H9 (cell line): ENCODE measurements around the gene HAPLN1. TPM values are rescaled to one million over a fixed set of nuclear protein-coding genes. Genes with fewer than 3 reads are reported as not detected.

ENCODE experiments used
- DNase-seq: peaks from one replicate; pipeline ENCODE4 v3.0.0-alpha.2; 2017
- H2AFZ ChIP-seq: one replicate; pipeline ENCODE4 v1.6.1; 2013; ENCODE audit warnings: mild to moderate bottlenecking, low read length, control low read depth, moderate library complexity
- H2AK5ac ChIP-seq: 2 replicates; pipeline ENCODE4 v1.6.1; 2013; ENCODE audit warnings: low read length, control low read depth, mixed read lengths; ENCODE audit not compliant: insufficient read length
- H2BK120ac ChIP-seq: one replicate; pipeline ENCODE4 v1.6.1; 2013; ENCODE audit warnings: low read depth, mild to moderate bottlenecking, low read length, control low read depth, inconsistent platforms; ENCODE audit not compliant: poor library complexity, severe bottlenecking
- H2BK12ac ChIP-seq: 2 replicates; pipeline ENCODE4 v1.6.1; 2013; ENCODE audit warnings: low read length, control low read depth, mixed read lengths, low read depth; ENCODE audit not compliant: insufficient read length
- H2BK15ac ChIP-seq: 2 replicates; pipeline ENCODE4 v1.6.1; 2013; ENCODE audit warnings: low read depth, low read length, control low read depth
- H2BK20ac ChIP-seq: one replicate; pipeline ENCODE4 v1.6.1; 2013; ENCODE audit warnings: low read depth, mild to moderate bottlenecking, low read length, control low read depth, inconsistent platforms; ENCODE audit not compliant: poor library complexity, severe bottlenecking
- H2BK5ac ChIP-seq: 2 replicates; pipeline ENCODE4 v1.6.1; 2013; ENCODE audit warnings: low read length, control low read depth, mixed read lengths; ENCODE audit not compliant: insufficient read length
- H3K14ac ChIP-seq: 2 replicates; pipeline ENCODE4 v1.6.1; 2013; ENCODE audit warnings: low read length, control low read depth; ENCODE audit not compliant: insufficient read depth
- H3K18ac ChIP-seq: 2 replicates; pipeline ENCODE4 v1.6.1; 2013; ENCODE audit warnings: low read depth, mild to moderate bottlenecking, mixed read lengths, low read length, control low read depth; ENCODE audit not compliant: insufficient read length
- H3K23ac ChIP-seq: 2 replicates; pipeline ENCODE4 v1.6.1; 2013; ENCODE audit warnings: low read length, control low read depth, mixed read lengths, low read depth; ENCODE audit not compliant: insufficient read length
- H3K23me2 ChIP-seq: 2 replicates; pipeline ENCODE4 v1.6.1; 2013; ENCODE audit warnings: low read depth, mild to moderate bottlenecking, mixed read lengths, low read length, control low read depth; ENCODE audit not compliant: insufficient read length, poor library complexity, severe bottlenecking
- H3K27ac ChIP-seq: 2 replicates; pipeline ENCODE4 v1.5.1; 2013; ENCODE audit warnings: low read length, control low read depth, mixed read lengths, low read depth; ENCODE audit not compliant: insufficient read length
- H3K27me3 ChIP-seq: 2 replicates; pipeline ENCODE4 v1.6.1; 2013; ENCODE audit warnings: low read length, control low read depth, inconsistent platforms; ENCODE audit not compliant: insufficient read depth
- H3K4ac ChIP-seq: 2 replicates; pipeline ENCODE4 v1.6.1; 2013; ENCODE audit warnings: low read depth, mild to moderate bottlenecking, control low read depth, inconsistent platforms, low read length, moderate library complexity
- H3K4me1 ChIP-seq: 2 replicates; pipeline ENCODE4 v1.6.1; 2013; ENCODE audit warnings: low read length, control low read depth, inconsistent platforms; ENCODE audit not compliant: insufficient read depth
- H3K4me2 ChIP-seq: 2 replicates; pipeline ENCODE4 v1.6.1; 2013; ENCODE audit warnings: low read length, control low read depth, mixed read lengths; ENCODE audit not compliant: insufficient read length, insufficient read depth
- H3K56ac ChIP-seq: 2 replicates; pipeline ENCODE4 v1.6.1; 2013; ENCODE audit warnings: low read depth, mild to moderate bottlenecking, mixed read lengths, low read length, control low read depth; ENCODE audit not compliant: insufficient read length
- H3K79me1 ChIP-seq: 2 replicates; pipeline ENCODE4 v1.6.1; 2013; ENCODE audit warnings: low read depth, mild to moderate bottlenecking, moderate library complexity, low read length, control low read depth, inconsistent platforms; ENCODE audit not compliant: insufficient read depth, poor library complexity, severe bottlenecking
- H3K79me2 ChIP-seq: 2 replicates; pipeline ENCODE4 v1.6.1; 2013; ENCODE audit warnings: low read length, control low read depth, inconsistent platforms; ENCODE audit not compliant: insufficient read depth
- H3K9ac ChIP-seq: 2 replicates; pipeline ENCODE4 v1.6.1; 2013; ENCODE audit warnings: low read length, control low read depth, mixed read lengths; ENCODE audit not compliant: insufficient read length; ENCODE audit errors: extremely low read depth
- H3K9me3 ChIP-seq: one replicate; pipeline ENCODE4 v1.6.1; 2013; ENCODE audit warnings: low read depth, low read length, inconsistent platforms; ENCODE audit not compliant: control insufficient read depth
- H3T11ph ChIP-seq: one replicate; pipeline ENCODE4 v1.6.1; 2013; ENCODE audit warnings: mild to moderate bottlenecking, low read length, control low read depth, inconsistent platforms
- H4K20me1 ChIP-seq: one replicate; pipeline ENCODE4 v1.6.1; 2013; ENCODE audit not compliant: control insufficient read depth, insufficient read length, insufficient read depth
- H4K5ac ChIP-seq: 2 replicates; pipeline ENCODE4 v1.6.1; 2013; ENCODE audit warnings: low read depth, mild to moderate bottlenecking, mixed read lengths, low read length, control low read depth; ENCODE audit not compliant: insufficient read length
- H4K8ac ChIP-seq: replicated peaks from 2 replicates; pipeline ENCODE4 v1.6.1; 2013; ENCODE audit warnings: low read length, control low read depth, mixed read lengths, low read depth; ENCODE audit not compliant: insufficient read length
- H4K91ac ChIP-seq: 2 replicates; pipeline ENCODE4 v1.6.1; 2013; ENCODE audit warnings: low read depth, mild to moderate bottlenecking, moderate library complexity, mixed read lengths, low read length, control low read depth; ENCODE audit not compliant: insufficient read length
- H3K27ac Mint-ChIP-seq, 3 experiments: 2 replicates in 2 of 3; 3 replicates in 1 of 3; pipeline ENCODE4 v1.8.0; 2020 to 2021; ENCODE audit warnings: mixed read lengths in 3 of 3, mild to moderate bottlenecking in 1 of 3, moderate library complexity in 1 of 3
- H3K27me3 Mint-ChIP-seq: 2 replicates; pipeline ENCODE4 v1.8.0; 2021; ENCODE audit warnings: low read depth, mild to moderate bottlenecking, moderate library complexity, mixed read lengths
- H3K36me3 Mint-ChIP-seq, 3 experiments: 2 replicates in 2 of 3; 3 replicates in 1 of 3; pipeline ENCODE4 v1.8.0; 2020 to 2021; ENCODE audit warnings: low read depth in 3 of 3, mixed read lengths in 3 of 3; ENCODE audit not compliant: insufficient read depth in 1 of 3
- H3K4me1 Mint-ChIP-seq, 2 experiments: 2 replicates each; pipeline ENCODE4 v1.8.0; 2020; ENCODE audit warnings: mixed read lengths in 2 of 2
- H3K4me3 Mint-ChIP-seq, 2 experiments: 2 replicates in 1 of 2; 3 replicates in 1 of 2; pipeline ENCODE4 v1.8.0; 2020 to 2021; ENCODE audit warnings: mild to moderate bottlenecking in 2 of 2, mixed read lengths in 2 of 2, moderate library complexity in 1 of 2
- H3K9me3 Mint-ChIP-seq, 2 experiments: 2 replicates in 1 of 2; 3 replicates in 1 of 2; pipeline ENCODE4 v1.8.0; 2020; ENCODE audit warnings: mild to moderate bottlenecking in 2 of 2, mixed read lengths in 2 of 2, moderate library complexity in 1 of 2
- WGBS: extraction: QIAGEN DNeasy Blood & Tissue Kit; methylation state at CpG from one replicate; pipeline ENCODE4 v1.1.7; 2013; ENCODE audit warnings: missing lambda C conversion rate, low lambda C conversion rate, mixed read lengths; ENCODE audit not compliant: insufficient read length; ENCODE audit errors: extremely low coverage; 5-methylcytosine and 5-hydroxymethylcytosine counted together
- total RNA-seq: library from RNA; stranded (reverse); gene quantifications from 2 replicates; pipeline ENCODE4 v1.2.1, GENCODE V29; 2021
- TF ChIP-seq, protein P1 (sequence below): fragments of 200-600 bp; sonication (generic); conservative IDR thresholded peaks from 3 replicates; pipeline ENCODE4 v1.8.0; 2021; ENCODE audit warnings: antibody characterized with exemption, mild to moderate bottlenecking

The HAPLN1 gene
- total RNA-seq, 1 experiment from 2014 or later, result 0.22 TPM

DNA sequence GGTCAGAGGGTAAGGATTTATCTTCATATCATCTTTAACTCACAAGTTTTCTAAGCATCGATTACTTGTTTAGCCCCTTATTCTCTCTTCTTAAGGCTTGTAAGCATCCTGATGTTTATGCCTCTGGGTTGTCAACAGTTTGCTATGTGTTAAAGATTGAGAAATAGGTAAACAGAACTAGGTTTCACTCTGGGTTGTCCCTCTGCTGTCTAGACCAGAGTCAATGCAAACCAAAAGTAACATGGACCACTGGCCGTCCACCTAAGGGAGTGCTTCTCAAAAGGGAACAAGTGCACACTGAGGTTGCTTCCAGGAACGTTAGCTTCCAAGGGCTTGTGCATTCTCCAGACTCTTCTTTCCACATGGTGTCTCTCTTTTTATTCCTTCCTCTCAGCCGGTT, 39.9 kb upstream of the HAPLN1 start:
- no peak overlapping the region for H4K91ac ChIP-seq
- no peak overlapping the region for H3K18ac ChIP-seq
- no peak overlapping the region for H2AK5ac ChIP-seq
- H3K79me1 ChIP-seq, result no peaks in the 10 kb centered on the region
- Mint-ChIP-seq H3K4me3 (no peak overlapping the region), H3K36me3 (peaks cover 0 to 6% (median 0%) of the 10 kb centered on the region in 3 experiments; a peak in 3 of 7 replicates), H3K4me1 (no peaks in the 10 kb centered on the region), H3K9me3 (peaks cover 12 to 13% of the 10 kb centered on the region in 2 experiments; a peak in 4 of 5 replicates), H3K27ac (no peak overlapping the region), H3K27me3 (no peaks in the 10 kb centered on the region)
- no peak overlapping the region for H3K27ac ChIP-seq
- H2AFZ ChIP-seq, result no peak overlapping the region
- H3K23me2 ChIP-seq, result no peaks in the 10 kb centered on the region
- no peak overlapping the region for H2BK20ac ChIP-seq
- no CpG with 5 or more reads among the region's 4 CpGs for WGBS
- no peaks in the 10 kb centered on the region for H3K79me2 ChIP-seq
- TF ChIP-seq, protein P1, sequence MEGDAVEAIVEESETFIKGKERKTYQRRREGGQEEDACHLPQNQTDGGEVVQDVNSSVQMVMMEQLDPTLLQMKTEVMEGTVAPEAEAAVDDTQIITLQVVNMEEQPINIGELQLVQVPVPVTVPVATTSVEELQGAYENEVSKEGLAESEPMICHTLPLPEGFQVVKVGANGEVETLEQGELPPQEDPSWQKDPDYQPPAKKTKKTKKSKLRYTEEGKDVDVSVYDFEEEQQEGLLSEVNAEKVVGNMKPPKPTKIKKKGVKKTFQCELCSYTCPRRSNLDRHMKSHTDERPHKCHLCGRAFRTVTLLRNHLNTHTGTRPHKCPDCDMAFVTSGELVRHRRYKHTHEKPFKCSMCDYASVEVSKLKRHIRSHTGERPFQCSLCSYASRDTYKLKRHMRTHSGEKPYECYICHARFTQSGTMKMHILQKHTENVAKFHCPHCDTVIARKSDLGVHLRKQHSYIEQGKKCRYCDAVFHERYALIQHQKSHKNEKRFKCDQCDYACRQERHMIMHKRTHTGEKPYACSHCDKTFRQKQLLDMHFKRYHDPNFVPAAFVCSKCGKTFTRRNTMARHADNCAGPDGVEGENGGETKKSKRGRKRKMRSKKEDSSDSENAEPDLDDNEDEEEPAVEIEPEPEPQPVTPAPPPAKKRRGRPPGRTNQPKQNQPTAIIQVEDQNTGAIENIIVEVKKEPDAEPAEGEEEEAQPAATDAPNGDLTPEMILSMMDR, result no peak
- H3K27me3 ChIP-seq, result no peaks in the 10 kb centered on the region
- H3K9ac ChIP-seq, result no peak overlapping the region
- H4K8ac ChIP-seq, result no peak overlapping the region
- H4K20me1 ChIP-seq, result no peaks in the 10 kb centered on the region
- DNase-seq, result no peak
- H3K4me2 ChIP-seq, result no peak overlapping the region
- no peak overlapping the region for H3K4ac ChIP-seq
- H4K5ac ChIP-seq, result no peak overlapping the region
- no peak overlapping the region for H3K14ac ChIP-seq
- H2BK12ac ChIP-seq, result no peak overlapping the region
- no peak overlapping the region for H3K56ac ChIP-seq
- H2BK15ac ChIP-seq, result no peak overlapping the region
- H3K4me1 ChIP-seq, result no peaks in the 10 kb centered on the region
- H2BK5ac ChIP-seq, result no peak overlapping the region
- no peaks in the 10 kb centered on the region for H3K9me3 ChIP-seq
- no peak overlapping the region for H3T11ph ChIP-seq
- H3K23ac ChIP-seq, result no peak overlapping the region
- no peak overlapping the region for H2BK120ac ChIP-seq
